ENCODE data around the gene PNMA1.

Gene PNMA1

GRCh38 chr14:73696466-73697400, 17.5 kb downstream of the PNMA1 start:
- TF ChIP-seq CTCF (IDR thresholded peaks at IDR 0.05; ENCODE audit: borderline replicate concordance, insufficient read depth, low read depth, low read length) = no peak
- H3K4me3 ChIP-seq (ENCODE audit: low read depth, low read length) = no peak overlapping the region

GRCh38 chr14:73695997-73696396, 18.2 kb downstream of the PNMA1 start:
- no peak overlapping the region for H3K4me3 ChIP-seq (ENCODE audit: low read depth, low read length)
- no peak for TF ChIP-seq CTCF (IDR thresholded peaks at IDR 0.05; ENCODE audit: borderline replicate concordance, insufficient read depth, low read depth, low read length)

GRCh38 chr14:73695082-73695481, 19.1 kb downstream of the PNMA1 start:
- no peak for TF ChIP-seq CTCF (IDR thresholded peaks at IDR 0.05; ENCODE audit: borderline replicate concordance, insufficient read depth, low read depth, low read length)
- H3K4me3 ChIP-seq (ENCODE audit: low read depth, low read length) = no peak overlapping the region

DNA sequence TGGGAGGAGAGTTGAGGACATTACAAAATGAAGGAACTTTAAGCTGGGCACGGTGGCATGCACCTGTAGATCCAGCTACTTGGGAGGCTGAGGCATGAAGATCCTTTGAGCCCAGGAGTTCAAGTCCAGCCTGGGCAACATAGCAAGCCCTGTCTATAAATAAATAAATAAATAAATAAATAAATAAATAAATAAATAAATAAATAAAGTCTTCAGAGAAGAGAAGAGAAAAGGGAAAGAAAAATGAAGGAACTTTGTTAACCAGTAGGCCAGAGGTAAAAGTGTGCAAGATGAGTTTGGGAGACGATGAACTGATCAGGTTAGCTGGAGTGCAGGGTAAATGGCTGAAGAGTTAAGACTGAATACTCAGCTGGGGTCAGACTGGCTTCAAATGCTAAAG, 20.1 kb downstream of the PNMA1 start:
- no peak overlapping the region for H3K4me3 ChIP-seq (ENCODE audit: low read depth, low read length)
- no peak for TF ChIP-seq CTCF (IDR thresholded peaks at IDR 0.05; ENCODE audit: borderline replicate concordance, insufficient read depth, low read depth, low read length)

GRCh38 chr14:73686901-73687300, 27.3 kb downstream of the PNMA1 start:
- H3K4me3 ChIP-seq (ENCODE audit: low read depth, low read length) = no peak overlapping the region
- TF ChIP-seq CTCF (IDR thresholded peaks at IDR 0.05; ENCODE audit: borderline replicate concordance, insufficient read depth, low read depth, low read length) = no peak

- TF ChIP-seq CTCF (IDR thresholded peaks at IDR 0.05; ENCODE audit: borderline replicate concordance, insufficient read depth, low read depth, low read length) = no peak
- no peak overlapping the region for H3K4me3 ChIP-seq (ENCODE audit: low read depth, low read length)
These were observed 28.9 kb downstream of the PNMA1 start for GRCh38 chr14:73685328-73685727.

GRCh38 chr14:73684627-73685026, 29.6 kb downstream of the PNMA1 start:
- no peak for TF ChIP-seq CTCF (IDR thresholded peaks at IDR 0.05; ENCODE audit: borderline replicate concordance, insufficient read depth, low read depth, low read length)
- no peak overlapping the region for H3K4me3 ChIP-seq (ENCODE audit: low read depth, low read length)
